Measurements from ENCODE around the gene ALDH3B2.
A peak's percentile ranks its signal among the peaks of the same experiment; 100 is the strongest.

DNA sequence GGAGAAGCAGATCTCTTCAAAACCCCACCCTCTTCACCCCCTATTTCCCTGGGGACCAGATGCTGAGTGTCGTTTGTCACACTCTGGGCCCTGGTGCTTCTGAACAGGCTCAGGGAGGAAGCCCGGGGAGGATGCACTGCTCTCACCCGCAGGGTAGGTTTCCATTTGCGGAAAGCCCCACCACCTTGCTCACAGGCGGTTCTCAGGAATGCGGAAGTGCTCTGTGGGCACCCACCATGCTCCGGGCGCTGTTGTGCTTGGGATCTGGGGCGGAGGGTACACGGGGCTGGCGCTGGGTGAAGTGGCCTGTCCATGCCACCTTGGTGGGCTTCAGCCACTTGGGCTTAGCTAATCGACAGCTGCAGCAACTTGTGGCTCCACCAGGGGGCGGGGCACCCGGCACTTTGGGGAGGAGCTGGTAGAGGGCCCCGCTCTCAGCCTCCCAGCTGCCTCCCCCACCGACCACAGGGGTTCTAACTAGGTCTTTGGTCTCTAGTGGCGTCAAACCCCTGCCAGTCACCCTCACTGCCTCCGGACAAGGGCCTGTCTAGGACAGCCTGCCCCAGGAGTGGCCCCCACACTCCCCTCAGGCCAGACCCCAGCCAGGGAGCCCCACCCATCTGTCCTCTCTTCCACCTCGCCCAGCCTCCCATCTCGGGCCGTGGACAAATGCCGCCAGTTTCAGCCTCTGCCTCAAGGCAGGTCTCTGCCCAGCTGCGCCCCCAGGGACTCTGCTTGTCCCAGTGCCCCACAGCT lies 60.3 kb downstream of the ALDH3B2 start:
- TF ChIP-seq POLR2A (IDR thresholded peaks at IDR 0.05) = no peak
- TF ChIP-seq, protein P1, sequence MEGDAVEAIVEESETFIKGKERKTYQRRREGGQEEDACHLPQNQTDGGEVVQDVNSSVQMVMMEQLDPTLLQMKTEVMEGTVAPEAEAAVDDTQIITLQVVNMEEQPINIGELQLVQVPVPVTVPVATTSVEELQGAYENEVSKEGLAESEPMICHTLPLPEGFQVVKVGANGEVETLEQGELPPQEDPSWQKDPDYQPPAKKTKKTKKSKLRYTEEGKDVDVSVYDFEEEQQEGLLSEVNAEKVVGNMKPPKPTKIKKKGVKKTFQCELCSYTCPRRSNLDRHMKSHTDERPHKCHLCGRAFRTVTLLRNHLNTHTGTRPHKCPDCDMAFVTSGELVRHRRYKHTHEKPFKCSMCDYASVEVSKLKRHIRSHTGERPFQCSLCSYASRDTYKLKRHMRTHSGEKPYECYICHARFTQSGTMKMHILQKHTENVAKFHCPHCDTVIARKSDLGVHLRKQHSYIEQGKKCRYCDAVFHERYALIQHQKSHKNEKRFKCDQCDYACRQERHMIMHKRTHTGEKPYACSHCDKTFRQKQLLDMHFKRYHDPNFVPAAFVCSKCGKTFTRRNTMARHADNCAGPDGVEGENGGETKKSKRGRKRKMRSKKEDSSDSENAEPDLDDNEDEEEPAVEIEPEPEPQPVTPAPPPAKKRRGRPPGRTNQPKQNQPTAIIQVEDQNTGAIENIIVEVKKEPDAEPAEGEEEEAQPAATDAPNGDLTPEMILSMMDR (IDR thresholded peaks at IDR 0.05) = peak; percentile 44 to 61 (median 46)

Measured in breast epithelium (tissue), 3 donors.